Activated gamma-delta T cell treated with anti-CD3 and anti-CD28 coated beads, Interleukin-2, amount 50 U/mL, for 16 hours (primary cell): ENCODE measurements around the gene CDK14.
"Not testable (repeated sequence)": the region's sequence is repeated elsewhere in the genome, so short reads cannot be mapped to it uniquely, and the experiment has no call there.

Source experiments
- DNase-seq: peaks from one replicate; pipeline ENCODE4 v3.0.0-alpha.2; 2020; ENCODE audit warnings: low read depth

CDK14 gene

DNA sequence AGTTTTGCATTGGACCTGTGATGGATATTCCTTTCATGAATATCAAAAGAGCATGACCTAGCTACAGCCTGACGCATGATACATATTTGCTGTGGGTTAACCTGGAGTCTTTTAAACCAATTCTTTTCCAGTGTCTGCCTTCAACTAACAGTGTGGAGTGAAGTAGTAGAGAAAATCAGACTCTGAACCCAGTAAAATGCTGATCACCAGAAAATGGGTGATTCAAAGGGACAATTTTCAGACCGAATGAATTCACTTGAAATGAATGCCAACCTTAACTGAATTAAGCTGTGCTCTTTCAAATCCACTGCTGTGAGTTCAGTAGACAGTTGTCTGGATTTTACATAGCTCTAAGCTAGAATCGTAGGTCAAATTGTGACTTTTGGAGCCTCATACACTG lies 123.0 kb downstream of the CDK14 start:
- DNase-seq: no peak

DNA sequence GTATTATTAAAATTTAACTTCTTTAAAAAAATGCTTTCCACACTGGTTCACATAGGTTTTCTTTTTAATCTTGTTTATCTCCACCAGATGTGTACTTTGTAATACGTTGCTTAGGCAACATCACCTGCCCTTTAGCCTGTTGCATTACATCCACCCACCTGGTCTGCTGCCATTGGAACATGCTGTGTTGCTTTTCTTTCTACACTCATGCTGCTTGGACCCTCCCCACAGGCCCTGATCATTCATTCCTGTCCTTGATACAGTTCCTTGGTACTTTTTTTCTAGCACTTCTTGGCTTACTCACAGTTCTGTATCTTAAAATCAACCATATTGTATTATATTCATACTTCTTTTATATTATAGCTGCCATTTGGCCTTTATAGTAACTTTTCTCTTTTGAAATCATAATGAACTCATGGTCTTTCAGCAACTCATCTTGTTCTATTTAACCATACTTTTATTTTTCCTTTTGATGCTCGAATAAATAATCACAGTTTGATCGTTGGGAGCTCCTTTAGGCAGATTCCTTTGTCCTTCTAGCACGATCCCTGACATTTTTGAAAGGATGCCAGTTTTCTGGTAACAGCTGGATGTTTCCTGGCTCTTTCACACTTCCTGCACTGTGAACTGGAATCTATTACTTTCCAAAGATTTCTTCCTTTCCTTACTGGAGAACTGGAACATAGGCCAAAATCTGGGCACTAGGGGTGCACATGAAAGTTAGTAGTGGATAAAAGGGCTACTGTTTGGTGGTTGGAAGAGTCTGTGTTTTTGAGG lies 125.1 kb downstream of the CDK14 start:
- no peak for DNase-seq

DNA sequence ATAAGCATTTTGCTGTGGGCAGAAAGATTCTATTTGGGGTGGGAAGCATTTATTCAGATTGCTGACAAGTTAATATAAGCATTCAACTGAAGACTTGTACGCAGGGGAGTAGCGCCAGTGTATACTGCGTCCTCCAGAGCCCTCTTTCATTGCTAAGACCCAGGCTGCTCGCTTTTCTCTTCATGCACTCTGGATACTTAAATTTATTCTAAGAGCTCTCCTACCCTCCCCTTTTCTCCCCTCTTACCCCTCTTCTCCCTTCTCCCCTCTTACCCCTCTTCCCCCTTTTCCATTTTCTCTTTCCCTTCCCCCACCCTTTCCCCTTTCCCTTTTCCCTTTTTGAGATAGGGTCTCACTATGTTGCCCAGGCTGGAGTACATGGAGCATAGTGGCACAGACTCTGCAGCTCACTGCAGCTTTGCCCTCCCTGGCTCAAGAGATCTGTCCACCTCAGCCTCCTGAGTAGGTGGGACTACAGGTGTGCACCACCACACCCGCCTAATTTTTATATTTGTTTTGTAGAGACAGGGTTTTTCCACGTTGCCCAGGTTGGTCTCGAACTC lies 125.8 kb downstream of the CDK14 start:
- no peak for DNase-seq

DNA sequence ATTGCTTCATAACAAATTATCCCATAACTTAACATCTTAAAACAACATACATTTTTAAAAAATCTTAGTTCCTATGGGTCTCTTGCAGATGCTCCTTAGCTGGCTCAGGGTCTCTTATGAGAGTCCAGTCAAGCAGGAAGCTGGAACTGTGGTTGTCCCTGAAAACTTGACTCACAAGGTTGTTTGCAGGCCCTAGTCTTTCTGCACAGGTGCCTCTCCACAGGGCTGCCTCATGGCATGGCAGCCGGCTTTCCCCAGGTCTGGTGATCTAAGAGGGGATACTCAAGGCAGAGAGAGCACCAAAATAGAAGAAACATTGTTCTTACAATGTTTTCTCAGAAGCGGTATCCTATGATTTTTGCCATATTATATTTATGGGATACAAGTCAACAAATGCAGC lies 127.1 kb downstream of the CDK14 start:
- DNase-seq: no peak

DNA sequence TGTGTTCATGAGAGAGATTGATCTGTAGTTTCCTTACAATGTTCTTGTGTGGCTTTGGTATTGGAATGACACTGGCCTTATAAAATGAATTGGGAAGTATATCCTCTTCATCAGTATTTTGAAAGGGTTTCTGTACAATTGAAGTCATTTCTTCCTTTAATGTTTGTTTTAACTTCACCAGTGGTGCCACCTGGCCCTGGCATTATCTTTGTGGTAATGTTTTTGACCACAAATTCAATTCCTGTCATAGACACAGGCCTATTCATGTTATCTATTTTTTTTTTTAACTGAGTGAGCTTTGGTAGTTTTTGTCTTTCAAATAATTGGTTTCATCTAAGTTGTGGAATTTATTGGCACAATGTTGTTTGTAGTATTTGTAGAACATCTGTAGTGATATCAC lies 127.7 kb downstream of the CDK14 start:
- DNase-seq: no peak

DNA sequence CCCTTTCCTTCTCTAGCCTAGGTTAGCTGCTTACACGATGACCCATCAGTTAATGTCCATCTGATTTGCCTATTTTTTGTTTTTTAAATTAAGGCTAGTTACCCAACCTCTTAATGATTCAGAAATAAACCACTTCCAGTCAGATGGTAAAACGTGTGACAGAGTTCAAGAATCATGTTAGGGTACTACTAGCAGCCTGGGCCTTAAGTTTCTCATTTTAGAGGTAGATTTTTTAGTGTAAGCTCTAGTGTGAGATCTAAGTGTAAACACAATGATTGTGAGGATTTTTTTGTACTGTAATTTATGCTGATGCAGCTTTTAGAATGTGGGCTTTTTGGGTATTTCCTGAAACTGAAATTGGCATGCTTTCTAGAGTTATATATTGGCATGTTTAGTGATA lies 130.0 kb downstream of the CDK14 start:
- no peak for DNase-seq

DNA sequence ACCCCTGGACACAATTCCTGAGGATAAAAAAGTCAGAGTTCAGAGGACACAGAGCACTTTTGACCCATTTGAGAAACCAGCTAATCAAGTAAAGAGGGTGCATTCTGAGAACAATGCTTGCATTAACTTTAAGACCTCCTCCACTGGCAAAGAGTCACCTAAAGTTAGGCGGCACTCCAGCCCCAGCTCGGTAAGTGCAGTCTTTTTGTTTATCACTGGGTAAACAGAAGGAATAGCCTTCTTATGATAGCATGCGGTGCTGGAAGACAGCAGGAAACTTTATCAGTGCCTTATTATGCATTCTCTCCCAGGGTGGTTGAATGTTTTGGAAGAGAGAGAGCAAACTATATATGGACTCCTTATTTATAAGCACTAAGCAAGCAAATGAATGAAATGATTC lies 130.5 kb downstream of the CDK14 start:
- no peak for DNase-seq

DNA sequence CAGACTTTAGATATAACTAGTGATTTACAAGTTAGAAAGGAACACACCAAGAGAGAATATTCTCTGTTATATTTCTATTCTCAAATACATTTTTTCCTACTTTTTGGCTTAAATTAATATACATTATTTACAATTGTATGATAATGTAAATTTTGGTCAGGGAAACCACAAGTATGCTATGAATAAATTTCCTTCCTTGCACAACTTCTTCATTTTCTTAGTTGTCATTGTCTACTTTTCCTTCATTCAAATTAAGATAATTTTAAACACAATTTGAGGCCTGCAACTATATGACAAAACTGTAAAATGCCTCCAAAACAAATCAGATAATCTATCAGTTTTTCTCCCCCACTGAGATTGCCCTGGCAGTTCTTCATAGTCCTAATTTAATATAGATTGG lies 131.3 kb downstream of the CDK14 start:
- DNase-seq: no peak

DNA sequence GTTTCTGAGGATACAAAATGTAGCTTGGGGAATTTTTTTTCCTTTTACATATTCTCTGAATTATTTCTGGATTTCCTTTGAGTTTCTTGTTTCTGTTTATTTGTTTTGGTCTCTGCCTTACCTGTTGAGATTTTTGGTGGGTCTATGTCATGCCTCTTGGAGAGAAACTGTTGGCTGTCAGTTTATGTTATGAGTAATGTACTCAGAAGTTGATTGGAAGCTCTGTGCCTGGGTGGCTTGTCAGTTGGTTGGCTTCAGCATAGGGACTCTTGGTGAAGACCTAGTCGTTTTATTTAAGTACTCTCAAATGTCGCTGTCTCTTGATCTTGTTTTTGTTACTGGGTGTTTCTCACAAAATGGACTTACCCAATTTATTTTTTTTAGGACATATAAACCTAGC lies 132.4 kb downstream of the CDK14 start:
- no peak for DNase-seq

DNA sequence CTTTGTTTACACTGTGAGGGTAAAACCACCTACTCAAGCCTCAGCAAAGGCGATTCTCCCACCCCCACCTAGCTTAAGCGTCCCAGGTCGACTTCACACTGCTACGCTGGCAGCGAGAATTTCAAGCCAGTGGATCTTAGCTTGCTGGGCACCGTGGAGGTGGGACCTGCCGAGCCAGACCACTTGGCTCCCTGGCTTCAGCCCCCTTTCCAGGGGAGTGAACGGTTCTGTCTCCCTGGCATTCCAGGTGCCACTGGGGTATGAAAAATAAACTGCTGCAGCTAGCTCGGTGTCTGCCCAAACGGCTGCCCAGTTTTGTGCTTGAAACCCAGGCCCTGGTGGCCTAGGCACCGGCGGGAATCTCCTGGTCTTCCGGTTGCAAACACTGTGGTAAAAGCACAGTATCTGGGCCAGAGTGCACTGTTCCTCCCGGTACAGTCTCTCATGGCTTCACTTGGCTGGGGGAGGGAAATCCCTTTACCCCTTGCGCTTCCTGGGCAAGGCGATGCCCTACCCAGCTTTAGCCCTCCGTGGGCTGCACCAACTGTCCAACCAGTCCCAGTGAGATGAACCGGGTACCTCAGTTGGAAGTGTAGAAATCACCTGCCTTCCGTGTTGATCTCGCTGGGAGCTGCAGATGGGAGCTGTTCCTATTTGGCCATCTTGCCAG lies 139.6 kb downstream of the CDK14 start:
- not testable (repeated sequence) for DNase-seq

DNA sequence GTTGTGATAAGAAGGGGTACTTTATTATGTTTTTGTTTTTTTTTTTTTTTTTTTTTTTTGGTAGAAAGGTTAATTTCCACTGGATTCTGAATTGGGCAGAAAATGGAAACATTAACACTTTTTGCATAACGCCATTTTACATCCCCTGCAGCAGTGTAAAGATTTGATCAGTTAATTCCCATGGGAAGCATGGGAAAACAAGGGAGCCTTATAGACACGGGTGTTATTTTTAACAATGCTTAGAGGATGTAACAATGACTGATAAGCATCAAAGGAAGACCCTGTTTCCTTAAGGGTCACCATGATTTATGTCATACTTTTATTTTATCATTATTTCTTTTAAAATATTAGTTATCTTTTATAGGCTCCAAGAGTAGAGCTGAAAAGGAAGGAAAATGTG lies 140.2 kb downstream of the CDK14 start:
- DNase-seq: no peak

DNA sequence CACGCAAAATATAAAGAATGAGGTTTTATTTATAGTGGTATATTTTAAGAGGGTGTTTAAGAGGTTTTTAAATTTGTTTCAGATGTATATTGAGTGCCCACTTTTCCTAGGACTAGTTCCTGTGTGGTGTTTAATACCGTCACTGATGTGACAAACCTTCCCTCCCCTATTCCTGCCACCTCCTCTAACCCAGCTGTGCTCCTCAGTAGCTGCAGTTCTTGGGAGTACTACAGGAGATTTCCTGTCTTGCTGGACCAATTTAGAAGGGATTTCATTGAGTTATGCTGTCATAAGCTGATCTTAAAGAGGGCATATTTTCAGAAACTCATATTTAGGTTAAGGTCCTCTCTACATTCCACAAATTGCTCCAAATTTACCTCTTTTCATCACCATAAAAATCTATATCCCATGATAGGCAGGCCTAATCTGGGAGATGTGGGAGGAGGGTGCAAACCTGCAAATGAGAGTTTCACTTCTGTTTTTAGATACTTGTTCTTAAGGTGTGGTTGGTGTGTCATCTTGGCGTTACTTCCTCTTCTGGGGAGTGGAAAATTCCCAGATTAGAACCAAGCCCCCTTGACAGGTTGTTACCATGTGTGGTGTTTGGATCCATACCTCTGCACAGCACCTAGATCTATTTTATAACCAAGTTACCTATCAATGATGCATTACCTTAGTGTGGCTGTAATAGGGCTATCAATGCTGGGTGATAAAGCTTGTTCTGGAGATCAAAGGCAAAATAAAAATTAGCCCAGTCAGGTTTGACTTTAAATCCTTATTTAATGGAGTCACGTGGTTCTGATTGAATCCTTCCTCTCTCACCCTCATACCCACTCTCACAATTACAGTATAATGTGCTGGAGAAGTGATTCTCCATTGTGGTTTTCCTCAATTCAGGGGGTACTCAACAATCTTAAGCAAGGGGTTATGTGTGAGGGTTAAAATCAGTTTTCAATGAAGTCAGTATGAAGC lies 141.1 kb downstream of the CDK14 start:
- DNase-seq: no peak

DNA sequence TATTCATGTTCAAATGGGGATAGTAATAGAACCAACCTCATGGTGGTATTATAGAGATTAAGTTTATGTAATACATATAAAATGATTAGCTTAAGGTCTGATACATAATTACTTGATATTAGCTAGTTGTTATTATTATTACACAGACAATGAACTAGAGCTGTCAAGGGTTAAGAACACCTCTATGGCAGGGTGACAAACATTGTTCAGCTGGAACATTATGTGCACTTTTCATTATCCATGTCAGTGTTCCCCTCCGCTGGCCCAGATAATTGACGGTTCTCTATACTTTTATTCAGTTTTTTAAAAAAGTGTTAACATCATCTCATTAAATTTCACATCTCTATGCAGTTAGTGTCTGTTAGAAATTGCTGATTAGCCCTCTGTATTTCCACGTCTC lies 142.1 kb downstream of the CDK14 start:
- no peak for DNase-seq

DNA sequence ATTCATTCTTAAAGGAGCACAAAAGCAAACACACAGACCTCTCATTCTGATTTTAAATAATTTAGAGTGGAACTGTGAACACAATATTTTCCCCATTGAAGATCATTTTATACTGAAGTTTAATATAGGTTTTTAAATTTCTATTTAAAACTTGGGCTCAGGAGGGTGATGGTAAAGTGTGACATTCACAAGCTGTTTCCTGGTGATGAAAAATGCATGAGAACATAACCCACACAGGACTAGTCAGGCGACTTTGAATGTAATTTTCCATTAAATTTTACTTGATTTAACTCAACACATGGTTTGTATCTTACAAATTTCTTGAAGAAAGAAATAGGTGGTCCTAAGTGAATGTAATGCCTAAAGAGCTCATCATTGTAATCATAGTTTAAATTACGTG lies 143.6 kb downstream of the CDK14 start:
- DNase-seq: no peak

DNA sequence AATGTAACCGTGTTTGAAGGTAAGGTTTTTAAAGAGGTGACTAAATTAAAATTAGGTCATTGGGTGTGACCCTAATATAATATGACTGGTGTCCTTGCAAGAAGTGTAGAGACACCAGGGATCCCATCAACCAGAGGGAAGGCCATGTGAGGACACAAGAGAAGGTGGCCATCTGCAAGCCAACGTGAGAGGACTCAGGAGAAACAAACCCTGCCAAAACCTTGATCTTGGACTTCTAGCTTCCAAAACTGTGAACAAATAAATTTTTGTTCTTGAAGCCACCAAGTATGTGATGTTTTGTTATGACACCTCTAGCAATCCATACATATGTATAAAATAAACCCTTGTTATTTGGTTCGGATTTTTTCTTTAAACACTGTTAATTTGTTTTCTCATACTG lies 144.3 kb downstream of the CDK14 start:
- no peak for DNase-seq

DNA sequence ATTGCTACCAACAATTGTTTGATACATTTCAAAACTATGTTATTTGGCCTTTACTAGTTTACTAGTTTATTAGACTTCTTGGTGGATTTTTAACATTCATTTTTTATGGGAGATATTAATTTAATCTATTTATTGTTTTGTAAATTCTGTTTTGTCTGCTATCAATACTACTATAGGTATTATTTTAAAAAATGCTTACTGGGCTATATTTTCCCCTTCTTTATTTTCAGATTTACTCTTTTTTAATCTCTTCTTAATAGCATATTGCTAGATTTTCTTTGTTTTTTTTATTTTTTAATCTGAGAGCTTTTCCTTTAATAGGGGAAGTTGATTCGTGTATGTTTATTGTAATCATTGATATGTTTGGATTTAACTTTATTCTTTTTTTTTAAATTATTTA lies 147.5 kb downstream of the CDK14 start:
- DNase-seq: no peak

DNA sequence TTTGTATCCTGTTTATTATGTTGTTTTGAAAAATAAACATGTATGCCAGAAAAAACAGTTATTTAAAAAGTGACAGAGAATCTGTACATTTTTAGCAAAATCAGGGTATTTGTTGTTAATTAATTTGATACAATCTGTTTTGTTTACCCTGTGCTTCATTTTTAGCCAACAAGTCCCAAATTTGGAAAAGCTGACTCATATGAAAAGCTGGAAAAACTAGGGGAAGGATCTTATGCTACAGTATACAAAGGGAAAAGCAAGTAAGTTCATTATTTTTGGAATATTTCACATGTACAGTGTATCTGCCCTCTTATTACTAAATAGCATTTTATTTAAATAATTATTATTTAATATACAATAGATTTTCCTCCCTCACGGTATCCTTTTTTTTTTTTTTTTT lies 151.4 kb downstream of the CDK14 start:
- no peak for DNase-seq

DNA sequence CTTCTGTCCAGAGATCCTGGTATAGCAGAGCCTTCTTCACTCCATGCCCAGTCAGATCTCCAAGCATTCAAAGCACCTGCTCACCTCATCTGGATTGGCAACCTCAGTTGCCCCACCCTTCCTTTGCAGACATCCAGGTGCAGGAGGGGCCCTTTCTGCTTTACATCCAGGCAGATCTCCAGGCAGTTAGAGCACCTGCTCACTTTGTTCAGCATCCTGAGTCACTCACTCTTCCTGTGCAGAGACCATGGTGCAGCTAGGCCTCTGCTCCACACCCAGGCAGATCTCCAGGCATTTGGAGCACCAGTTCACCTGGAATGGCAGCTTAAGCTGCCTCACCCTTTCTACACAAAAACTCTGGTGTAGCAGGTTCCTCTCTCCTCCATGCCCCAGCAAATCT lies 153.1 kb downstream of the CDK14 start:
- DNase-seq: no peak

DNA sequence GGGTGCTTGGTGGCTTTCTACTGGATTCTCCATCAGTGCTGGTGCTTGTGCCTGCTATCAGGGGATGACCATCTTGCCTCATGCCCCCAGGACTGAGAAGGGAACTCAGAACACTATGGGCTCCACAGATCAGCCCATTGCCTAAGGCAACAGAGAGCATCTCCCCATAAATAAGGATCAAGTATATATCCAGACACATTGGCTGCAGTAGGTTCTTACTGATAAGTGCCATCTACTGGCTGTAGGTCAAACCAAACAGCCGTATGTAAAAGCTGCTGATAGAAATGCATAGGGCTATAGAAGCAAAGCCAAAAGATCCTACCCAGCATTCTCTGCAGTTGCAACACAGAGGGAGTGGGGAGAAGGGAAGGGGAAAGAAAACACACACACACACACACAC lies 153.7 kb downstream of the CDK14 start:
- DNase-seq: no peak

DNA sequence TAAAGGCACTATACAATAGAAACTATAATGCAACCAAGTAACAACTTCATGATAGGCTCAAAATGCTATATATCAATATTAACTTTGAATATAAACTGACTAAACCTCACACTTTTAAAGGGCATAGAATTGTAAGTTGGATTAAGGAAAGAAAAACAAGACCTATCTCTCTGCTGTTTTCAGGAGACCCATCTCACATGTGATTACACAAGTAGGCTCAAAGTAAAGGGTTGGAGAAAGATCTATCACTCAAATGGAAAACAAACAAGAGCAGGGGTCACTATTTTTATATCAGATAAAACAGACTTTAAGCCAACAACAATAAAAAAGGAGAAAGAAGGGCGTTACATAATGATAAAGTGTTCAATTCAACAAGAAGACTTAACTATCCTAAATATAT lies 155.5 kb downstream of the CDK14 start:
- no peak for DNase-seq

DNA sequence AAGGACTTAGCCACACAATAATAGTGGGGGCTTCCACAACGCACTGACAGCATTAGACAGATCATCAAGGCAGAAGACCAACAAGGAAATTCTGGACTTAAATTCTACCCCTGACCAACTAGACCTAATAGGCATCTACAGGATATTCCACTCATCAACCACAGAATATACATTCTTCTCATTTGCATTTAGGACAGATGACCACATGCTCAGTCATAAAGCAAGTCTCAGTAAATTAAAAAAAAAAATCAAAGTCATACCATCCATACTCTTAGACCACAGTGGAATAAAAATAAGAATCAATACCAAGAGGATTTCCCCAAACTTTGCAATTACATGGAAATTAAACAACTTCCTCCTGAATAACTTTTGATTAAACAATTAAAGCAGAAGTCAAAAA lies 155.9 kb downstream of the CDK14 start:
- DNase-seq: no peak

DNA sequence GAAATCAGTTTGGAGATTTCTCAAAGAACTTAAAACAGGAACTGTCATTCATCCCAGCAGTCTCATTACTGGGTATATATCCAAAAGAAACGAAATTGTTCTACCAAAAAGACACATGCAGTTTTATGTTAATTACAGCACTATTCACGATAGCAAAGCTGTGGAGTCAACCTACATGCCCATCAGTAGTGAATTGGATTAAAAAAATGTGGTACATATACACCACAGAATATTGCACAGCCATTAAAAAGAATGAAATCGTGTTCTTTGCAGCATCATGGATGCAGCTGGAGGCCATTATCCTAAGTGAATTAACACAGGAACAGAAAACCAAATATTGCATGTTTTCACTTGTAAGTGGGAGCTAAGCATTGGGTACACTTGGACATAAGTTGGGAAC lies 158.9 kb downstream of the CDK14 start:
- no peak for DNase-seq

DNA sequence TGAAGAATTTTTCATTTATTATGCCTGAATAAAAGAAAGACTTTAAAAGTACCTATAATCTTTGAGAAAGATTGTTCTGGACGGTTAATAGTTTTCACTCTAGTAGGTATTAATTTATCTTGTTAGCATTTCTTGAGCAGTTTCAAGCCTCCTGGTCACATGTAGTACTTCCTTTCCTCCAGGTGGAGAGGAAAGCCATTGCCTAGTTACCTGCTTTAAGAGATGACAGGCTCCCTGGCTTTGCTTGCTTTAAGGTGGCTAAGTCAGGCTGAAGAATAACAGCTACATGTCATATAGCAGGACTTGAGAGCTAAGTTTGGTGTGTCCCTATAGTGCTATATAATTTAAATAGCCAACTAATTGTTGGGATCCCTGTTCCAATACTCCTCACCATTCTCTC lies 160.2 kb downstream of the CDK14 start:
- DNase-seq: no peak
